Neural progenitor cell (in vitro differentiated cells): ENCODE measurements around the gene IFITM2.

ENCODE experiments used
- CTCF ChIP-seq: fragments of 200-600 bp; sonication (generic); IDR thresholded peaks from 2 replicates; pipeline ENCODE4 v1.5.1; 2017; ENCODE audit warnings: antibody characterized with exemption, mild to moderate bottlenecking
- EZH2phosphoT487 ChIP-seq: fragments of 200-600 bp; sonication (generic); IDR thresholded peaks from 2 replicates; pipeline ENCODE4 v1.6.1; 2017; ENCODE audit warnings: antibody characterized with exemption

- TF ChIP-seq CTCF (no peak), EZH2phosphoT487 (no peak)
Measured at GRCh38 chr11:280706-281485, 26.7 kb upstream of the IFITM2 start.
